Stimulated activated CD4-positive, alpha-beta T cell treated with anti-CD3 and anti-CD28 coated beads, Interleukin-12 subunit alpha, Interleukin-12 subunit beta, amount 100 ng/mL, for 48 hours (primary cell): ENCODE data around the gene DELE1.

Experiments used
- DNase-seq, 3 donors: peaks; one replicate each; pipeline ENCODE4 v3.0.0-alpha.2; 2020; ENCODE audit warnings: low read depth in 2 of 3, low spot score in 1 of 3

DELE1 gene

GRCh38 chr5:141923448-141924313 is at the start of gene DELE1:
TSS of gene DELE1 (plus strand) at chr5:141923871. CDS start at chr5:141923942, 71 bp downstream.
- peak; percentile 91 to 94 (median 93) for DNase-seq

GRCh38 chr5:141873933-141874261 is 49.8 kb upstream of the DELE1 start:
- no peak for DNase-seq

- DNase-seq = no peak
Observed at GRCh38 chr5:141874262-141874964, 49.3 kb upstream of the DELE1 start.

GRCh38 chr5:141875022-141875740 is 48.5 kb upstream of the DELE1 start:
- DNase-seq = no peak

GRCh38 chr5:141875795-141876627 is 47.7 kb upstream of the DELE1 start:
- DNase-seq = no peak

GRCh38 chr5:141876628-141877355 is 46.9 kb upstream of the DELE1 start:
- no peak for DNase-seq

- DNase-seq = peak in 1 of 3 donors; percentile 13
Observed at GRCh38 chr5:141877356-141878185, 46.1 kb upstream of the DELE1 start.

- no peak for DNase-seq
Observed at GRCh38 chr5:141878186-141878710, 45.4 kb upstream of the DELE1 start, which contains the start of gene PCDH1. TSS of gene PCDH1 (minus strand) at chr5:141878410. CDS start at chr5:141878262, 148 bp downstream.

GRCh38 chr5:141878711-141879425 is 44.8 kb upstream of the DELE1 start:
- DNase-seq = peak; percentile 78 to 92 (median 79)

- no peak for DNase-seq
Observed at GRCh38 chr5:141879426-141879759, 44.3 kb upstream of the DELE1 start.

- DNase-seq = no peak
Observed at GRCh38 chr5:141879941-141880738, 43.5 kb upstream of the DELE1 start.

- no peak for DNase-seq
Observed at GRCh38 chr5:141880961-141881801, 42.5 kb upstream of the DELE1 start.

GRCh38 chr5:141881886-141882285 is 41.8 kb upstream of the DELE1 start:
- DNase-seq = no peak

- DNase-seq = no peak
Observed at GRCh38 chr5:141882594-141883183, 41.0 kb upstream of the DELE1 start.

- no peak for DNase-seq
Observed at GRCh38 chr5:141883184-141883891, 40.3 kb upstream of the DELE1 start.

- no peak for DNase-seq
Observed at GRCh38 chr5:141883892-141884318, 39.8 kb upstream of the DELE1 start.
